Epithelial cell of proximal tubule (primary cell): ENCODE measurements around the gene CDK10. TPM values are rescaled to one million over a fixed set of nuclear protein-coding genes. Genes with fewer than 3 reads are reported as not detected.

Experiments
- DNase-seq: peaks from one replicate; pipeline ENCODE4 v3.0.0-alpha.2; 2011; ENCODE audit warnings: low read depth
- H3K4me3 ChIP-seq: 2 replicates; pipeline ENCODE4 v1.5.1; 2011; ENCODE audit warnings: low read depth, mild to moderate bottlenecking, low read length
- total RNA-seq: library from RNA; depleted of rRNA; stranded (reverse); fragments of >200 nt; gene quantifications from 2 replicates; pipeline ENCODE4 v1.2.3, GENCODE V29; 2015
- TF ChIP-seq, protein P1 (sequence below): conservative IDR thresholded peaks from 2 replicates; pipeline ENCODE4 v1.5.1; 2012; ENCODE audit warnings: low read depth, mild to moderate bottlenecking, low read length

Gene CDK10
- total RNA-seq, 1 donor from 2014 or later, result 35.1 TPM

DNA sequence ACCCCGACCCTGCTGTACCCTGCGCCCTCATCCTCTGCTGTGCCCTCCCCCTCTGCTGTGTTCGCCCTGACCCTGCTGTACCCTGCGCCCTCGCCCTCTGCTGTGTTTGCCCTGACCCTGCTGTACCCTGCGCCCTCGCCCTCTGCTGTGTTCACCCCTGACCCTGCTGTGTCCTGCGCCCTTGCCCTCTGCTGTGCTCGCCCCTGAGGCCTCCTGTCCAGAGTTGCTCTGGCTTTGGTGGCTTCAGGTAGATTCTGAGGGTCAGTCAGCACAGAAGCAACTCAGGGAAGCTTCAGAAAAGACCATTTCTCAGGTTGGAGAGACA, 46.4 kb downstream of the CDK10 start:
- DNase-seq, result no peak
- TF ChIP-seq, protein P1, sequence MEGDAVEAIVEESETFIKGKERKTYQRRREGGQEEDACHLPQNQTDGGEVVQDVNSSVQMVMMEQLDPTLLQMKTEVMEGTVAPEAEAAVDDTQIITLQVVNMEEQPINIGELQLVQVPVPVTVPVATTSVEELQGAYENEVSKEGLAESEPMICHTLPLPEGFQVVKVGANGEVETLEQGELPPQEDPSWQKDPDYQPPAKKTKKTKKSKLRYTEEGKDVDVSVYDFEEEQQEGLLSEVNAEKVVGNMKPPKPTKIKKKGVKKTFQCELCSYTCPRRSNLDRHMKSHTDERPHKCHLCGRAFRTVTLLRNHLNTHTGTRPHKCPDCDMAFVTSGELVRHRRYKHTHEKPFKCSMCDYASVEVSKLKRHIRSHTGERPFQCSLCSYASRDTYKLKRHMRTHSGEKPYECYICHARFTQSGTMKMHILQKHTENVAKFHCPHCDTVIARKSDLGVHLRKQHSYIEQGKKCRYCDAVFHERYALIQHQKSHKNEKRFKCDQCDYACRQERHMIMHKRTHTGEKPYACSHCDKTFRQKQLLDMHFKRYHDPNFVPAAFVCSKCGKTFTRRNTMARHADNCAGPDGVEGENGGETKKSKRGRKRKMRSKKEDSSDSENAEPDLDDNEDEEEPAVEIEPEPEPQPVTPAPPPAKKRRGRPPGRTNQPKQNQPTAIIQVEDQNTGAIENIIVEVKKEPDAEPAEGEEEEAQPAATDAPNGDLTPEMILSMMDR, result no peak
- H3K4me3 ChIP-seq, result no peak overlapping the region

DNA sequence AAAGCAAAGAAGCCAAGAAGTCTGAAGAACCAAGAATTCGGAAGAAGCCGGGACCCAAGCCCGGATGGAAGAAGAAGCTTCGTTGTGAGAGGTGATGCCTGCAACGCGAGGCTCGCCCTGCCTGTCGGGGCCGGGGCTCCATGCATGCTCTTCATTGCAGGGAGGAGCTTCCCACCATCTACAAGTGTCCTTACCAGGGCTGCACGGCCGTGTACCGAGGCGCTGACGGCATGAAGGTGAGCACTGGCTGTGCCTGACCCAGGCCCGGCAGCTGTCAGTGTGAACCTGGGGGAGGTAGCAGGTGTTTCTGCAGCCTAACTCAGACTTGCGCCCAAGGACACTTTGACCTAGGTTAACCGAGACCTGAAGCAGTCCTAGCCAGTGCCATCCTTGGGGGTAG, 46.8 kb downstream of the CDK10 start:
- no peak overlapping the region for H3K4me3 ChIP-seq
- DNase-seq, result no peak
- TF ChIP-seq, protein P1, result no peak

DNA sequence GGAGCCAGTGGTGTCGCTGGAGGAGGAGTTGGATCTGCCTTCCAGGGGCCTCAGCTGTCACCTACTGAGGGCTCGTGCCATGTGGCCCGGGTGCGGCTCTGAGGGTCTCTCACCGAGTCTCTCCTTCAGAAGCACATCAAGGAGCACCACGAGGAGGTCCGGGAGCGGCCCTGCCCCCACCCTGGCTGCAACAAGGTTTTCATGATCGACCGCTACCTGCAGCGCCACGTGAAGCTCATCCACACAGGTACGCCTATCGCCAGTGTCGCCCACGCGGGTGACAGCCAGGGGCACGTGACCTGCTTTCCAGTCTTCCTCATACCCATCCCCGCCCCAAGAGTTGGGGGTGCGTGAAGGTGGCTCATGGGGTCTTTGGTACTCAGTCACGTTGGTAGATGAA, 47.3 kb downstream of the CDK10 start:
- no peak overlapping the region for H3K4me3 ChIP-seq
- DNase-seq, result no peak
- TF ChIP-seq, protein P1, result no peak

DNA sequence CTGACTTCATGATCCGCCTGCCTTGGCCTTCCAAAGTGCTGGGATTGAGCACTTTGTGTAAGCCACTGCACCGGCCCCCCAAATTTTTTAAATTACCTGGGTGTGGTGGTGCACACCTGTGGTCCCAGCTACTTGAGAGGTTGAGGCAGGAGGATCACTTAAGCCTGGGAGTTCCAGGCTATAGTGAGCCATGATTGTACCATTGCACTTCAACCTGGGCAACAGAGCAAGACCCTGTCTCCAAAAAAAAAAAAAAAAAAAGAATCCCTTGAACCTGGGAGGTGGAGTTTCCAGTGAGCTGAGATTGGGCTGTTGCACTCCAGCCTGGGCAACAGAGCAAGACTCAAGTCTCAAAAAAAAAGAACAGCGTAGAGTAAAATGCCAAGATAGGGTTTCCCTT, 50.1 kb downstream of the CDK10 start:
- H3K4me3 ChIP-seq, result no peak overlapping the region
- DNase-seq, result no peak
- TF ChIP-seq, protein P1, result no peak

DNA sequence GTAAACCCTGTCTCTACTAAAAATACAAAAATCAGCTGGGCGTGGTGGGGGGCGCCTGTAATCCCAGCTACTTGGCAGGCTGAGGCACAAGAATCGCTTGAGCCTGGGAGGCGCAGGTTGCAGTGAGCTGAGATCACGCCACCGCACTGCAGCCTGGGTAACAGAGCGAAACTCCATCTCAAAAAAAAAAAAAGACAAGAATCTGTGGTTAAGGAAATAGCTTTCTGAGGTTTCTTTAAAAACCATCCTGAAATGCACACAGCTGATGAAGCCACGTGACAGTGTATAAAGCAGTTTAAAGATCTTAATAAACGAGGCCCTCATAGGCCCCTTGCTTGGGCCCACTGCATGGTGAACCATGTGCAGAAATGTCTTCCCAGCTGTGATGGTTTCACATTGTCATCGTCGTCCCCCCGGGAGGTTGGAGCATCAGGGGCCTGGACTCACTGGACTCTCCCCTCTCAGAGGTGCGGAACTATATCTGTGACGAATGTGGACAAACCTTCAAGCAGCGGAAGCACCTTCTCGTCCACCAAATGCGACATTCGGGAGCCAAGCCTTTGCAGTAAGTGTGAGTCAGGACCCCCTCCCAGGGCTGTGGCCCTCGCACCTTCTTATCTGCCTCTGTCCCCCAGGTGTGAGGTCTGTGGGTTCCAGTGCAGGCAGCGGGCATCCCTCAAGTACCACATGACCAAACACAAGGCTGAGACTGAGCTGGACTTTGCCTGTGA, 51.0 kb downstream of the CDK10 start:
- TF ChIP-seq, protein P1, result no peak
- H3K4me3 ChIP-seq, result no peak overlapping the region
- no peak for DNase-seq

DNA sequence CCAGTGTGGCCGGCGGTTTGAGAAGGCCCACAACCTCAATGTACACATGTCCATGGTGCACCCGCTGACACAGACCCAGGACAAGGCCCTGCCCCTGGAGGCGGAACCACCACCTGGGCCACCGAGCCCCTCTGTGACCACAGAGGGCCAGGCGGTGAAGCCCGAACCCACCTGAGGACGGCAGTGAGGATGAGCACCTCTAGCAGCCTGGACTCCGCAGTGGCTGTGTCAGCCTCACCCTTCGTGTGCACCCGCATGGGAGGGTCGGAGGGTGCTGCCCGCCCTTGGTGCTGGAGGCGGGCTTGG, 51.5 kb downstream of the CDK10 start:
- no peak overlapping the region for H3K4me3 ChIP-seq
- TF ChIP-seq, protein P1, result no peak

DNA sequence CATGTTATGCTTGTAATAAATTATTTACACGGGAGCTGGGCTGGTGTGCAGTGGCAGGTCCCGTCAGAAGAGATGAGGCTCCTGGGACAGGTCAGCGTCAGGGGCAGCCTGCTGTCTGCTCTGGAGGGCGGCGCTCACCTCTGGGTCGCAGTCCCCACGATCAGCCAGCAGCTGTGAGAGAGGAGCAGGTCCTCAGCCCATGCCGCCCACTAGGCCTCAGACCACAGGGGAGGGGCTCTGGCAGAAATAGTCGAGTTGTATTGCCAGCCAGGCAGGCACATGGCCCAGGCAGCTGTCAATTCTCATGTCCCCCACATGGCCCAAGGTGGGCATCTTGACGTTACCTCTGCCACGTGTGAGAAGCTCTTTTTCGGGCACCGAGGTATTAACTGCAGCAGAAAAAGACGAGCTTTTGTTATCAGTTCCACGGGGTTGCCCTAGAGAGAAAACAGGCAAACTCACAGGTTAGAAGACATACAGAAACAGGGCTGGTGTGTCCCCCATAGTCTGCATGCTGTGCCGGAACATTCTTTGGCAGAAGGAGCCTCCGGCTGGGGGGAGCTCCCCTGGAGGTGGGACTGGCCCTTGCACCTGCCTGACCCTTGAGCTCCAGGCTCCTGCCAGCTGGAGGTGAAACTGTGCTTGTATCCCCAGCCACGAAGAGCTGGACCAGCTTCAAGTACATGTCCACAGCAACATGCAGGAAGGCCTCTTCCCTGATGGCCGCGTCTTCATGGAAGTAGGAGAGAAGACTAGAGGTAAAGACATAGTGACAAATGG, 52.2 kb downstream of the CDK10 start:
- DNase-seq, result no peak
- TF ChIP-seq, protein P1, result no peak
- no peak overlapping the region for H3K4me3 ChIP-seq

More for the DNA sequence above, 51.5 kb downstream of the CDK10 start:
- no peak for DNase-seq
